Ascending aorta (tissue), 2 donors: ENCODE results near the gene BEGAIN. TPM values are rescaled to one million over a fixed set of nuclear protein-coding genes. Genes with fewer than 3 reads are reported as not detected.

ENCODE experiments used
- DNase-seq, 2 donors: peaks; one replicate each; pipeline ENCODE4 v3.0.0-alpha.2; 2019; ENCODE audit warnings: low spot score in 2 of 2
- H3K27ac ChIP-seq, 2 donors: fragments of 200-600 bp; sonication (generic); one replicate each; pipeline ENCODE4 v1.5.1; 2016 to 2017; ENCODE audit warnings: mild to moderate bottlenecking in 1 of 2
- H3K27me3 ChIP-seq: fragments of 200-600 bp; sonication (generic); one replicate; pipeline ENCODE4 v1.5.1; 2017
- H3K36me3 ChIP-seq, 2 donors: fragments of 200-600 bp; sonication (generic); one replicate each; pipeline ENCODE4 v1.5.1; 2016
- H3K4me1 ChIP-seq, 2 donors: fragments of 200-600 bp; sonication (generic); one replicate each; pipeline ENCODE4 v1.5.1; 2016 to 2017; ENCODE audit warnings: mild to moderate bottlenecking in 1 of 2
- H3K4me3 ChIP-seq, 2 donors: fragments of 200-600 bp; sonication (generic); one replicate each; pipeline ENCODE4 v1.5.1; 2016 to 2017; ENCODE audit warnings: mild to moderate bottlenecking in 1 of 2
- H3K9me3 ChIP-seq, 2 donors: fragments of 200-600 bp; sonication (generic); one replicate each; pipeline ENCODE4 v1.5.1; 2016
- intact Hi-C: fragments of 100-400 bp; cut with DNase I; formaldehyde crosslinking; loops from one replicate; pipeline ENCODE4 v1.15.1; 2023
- total RNA-seq: library from RNA; depleted of rRNA; stranded (reverse); fragments of >200 nt; gene quantifications from one replicate; pipeline ENCODE4 v1.1.0, GENCODE V29; 2016
- TF ChIP-seq, protein P1 (sequence below), 3 experiments: fragments of 200-600 bp in 2 of 3; fragments of 450-650 bp in 1 of 3; sonication (generic) in 2 of 3; IDR thresholded peaks; one replicate each; pipeline ENCODE4 v1.5.1; 2016 to 2019; ENCODE audit warnings: antibody characterized with exemption in 3 of 3, mild to moderate bottlenecking in 1 of 3, moderate library complexity in 1 of 3

BEGAIN gene
- total RNA-seq, 1 donor from 2014 or later: 5.9 TPM

DNA sequence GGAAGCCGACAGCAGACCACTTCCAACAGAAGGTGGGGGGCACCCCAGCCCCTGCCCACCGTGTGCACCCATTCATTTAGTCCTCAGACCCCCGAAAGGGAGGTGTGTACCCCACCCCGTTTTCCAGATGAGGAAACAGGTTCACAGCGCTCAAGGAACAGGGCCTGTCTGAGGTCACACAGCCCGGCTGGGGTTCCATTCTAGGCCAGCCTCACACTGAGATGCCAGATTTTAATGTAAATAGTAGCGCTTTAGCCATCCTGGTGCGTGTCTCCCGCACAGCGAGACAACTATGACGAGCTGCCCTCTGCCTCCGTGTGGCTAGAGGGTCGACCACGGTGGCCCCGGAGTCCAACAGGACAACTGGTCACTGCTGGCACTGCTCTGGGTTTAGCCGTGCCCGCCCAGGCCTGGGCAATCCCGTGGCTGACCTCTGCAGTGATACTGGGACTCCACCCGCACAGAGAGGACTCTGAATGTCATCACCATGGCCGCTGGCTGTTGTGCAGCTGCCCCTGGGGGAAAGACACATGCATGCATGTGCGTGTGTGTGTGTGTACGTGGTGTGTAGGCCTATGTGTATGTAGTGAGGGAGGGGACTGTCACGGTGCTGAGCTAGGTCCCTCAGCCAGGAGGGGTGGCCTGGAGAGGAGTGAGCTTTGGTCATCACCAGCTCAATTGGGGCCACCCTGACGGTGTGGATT, 31.6 kb downstream of the BEGAIN start:
- Histone ChIP-seq H3K27ac (no peak overlapping the region), H3K27me3 (no peaks in the 10 kb centered on the region), H3K9me3 (no peaks in the 10 kb centered on the region), H3K4me1 (no peaks in the 10 kb centered on the region), H3K36me3 (no peaks in the 10 kb centered on the region), H3K4me3 (no peak overlapping the region)
- DNase-seq: no peak
- intact Hi-C loops: no loop called here
- TF ChIP-seq, protein P1, sequence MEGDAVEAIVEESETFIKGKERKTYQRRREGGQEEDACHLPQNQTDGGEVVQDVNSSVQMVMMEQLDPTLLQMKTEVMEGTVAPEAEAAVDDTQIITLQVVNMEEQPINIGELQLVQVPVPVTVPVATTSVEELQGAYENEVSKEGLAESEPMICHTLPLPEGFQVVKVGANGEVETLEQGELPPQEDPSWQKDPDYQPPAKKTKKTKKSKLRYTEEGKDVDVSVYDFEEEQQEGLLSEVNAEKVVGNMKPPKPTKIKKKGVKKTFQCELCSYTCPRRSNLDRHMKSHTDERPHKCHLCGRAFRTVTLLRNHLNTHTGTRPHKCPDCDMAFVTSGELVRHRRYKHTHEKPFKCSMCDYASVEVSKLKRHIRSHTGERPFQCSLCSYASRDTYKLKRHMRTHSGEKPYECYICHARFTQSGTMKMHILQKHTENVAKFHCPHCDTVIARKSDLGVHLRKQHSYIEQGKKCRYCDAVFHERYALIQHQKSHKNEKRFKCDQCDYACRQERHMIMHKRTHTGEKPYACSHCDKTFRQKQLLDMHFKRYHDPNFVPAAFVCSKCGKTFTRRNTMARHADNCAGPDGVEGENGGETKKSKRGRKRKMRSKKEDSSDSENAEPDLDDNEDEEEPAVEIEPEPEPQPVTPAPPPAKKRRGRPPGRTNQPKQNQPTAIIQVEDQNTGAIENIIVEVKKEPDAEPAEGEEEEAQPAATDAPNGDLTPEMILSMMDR (IDR thresholded peaks at IDR 0.05): no peak

DNA sequence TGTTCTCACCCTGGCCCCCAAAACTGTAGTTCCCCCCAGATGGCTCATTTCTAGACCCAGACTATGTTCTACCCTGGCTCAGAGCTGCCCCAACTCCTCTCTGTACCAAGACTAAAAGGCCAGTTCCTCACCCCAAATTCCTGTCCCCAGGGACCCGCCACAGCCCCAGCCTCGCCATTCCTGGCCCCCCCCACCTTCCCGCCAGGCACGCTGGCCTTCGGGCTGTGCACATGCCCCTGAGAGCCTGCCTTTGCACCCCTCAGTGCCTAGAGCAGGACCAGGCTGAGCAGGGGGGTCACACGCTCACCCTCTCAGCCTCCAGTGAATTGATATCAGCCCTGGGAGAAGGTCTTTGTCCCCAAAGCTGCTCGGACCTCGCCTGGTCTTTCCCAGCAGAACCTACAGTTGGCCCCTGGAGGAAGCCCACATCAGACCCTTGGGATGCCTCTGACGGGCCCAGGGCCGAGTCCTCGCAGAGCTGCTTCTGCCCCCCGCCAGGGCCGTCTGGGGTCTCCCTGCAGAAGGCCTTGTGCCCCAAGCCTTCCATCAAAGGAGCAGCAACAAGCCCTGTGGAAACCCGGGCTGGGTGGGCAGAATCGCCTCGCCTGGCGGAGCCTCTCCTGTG, 32.4 kb downstream of the BEGAIN start:
- H3K4me1 ChIP-seq: no peaks in the 10 kb centered on the region
- no peaks in the 10 kb centered on the region for H3K9me3 ChIP-seq
- no peaks in the 10 kb centered on the region for H3K27me3 ChIP-seq
- no peak overlapping the region for H3K27ac ChIP-seq
- no peak for DNase-seq
- H3K4me3 ChIP-seq: no peak overlapping the region
- intact Hi-C loops: no loop called here
- no peaks in the 10 kb centered on the region for H3K36me3 ChIP-seq
- TF ChIP-seq, protein P1 (IDR thresholded peaks at IDR 0.05): no peak

DNA sequence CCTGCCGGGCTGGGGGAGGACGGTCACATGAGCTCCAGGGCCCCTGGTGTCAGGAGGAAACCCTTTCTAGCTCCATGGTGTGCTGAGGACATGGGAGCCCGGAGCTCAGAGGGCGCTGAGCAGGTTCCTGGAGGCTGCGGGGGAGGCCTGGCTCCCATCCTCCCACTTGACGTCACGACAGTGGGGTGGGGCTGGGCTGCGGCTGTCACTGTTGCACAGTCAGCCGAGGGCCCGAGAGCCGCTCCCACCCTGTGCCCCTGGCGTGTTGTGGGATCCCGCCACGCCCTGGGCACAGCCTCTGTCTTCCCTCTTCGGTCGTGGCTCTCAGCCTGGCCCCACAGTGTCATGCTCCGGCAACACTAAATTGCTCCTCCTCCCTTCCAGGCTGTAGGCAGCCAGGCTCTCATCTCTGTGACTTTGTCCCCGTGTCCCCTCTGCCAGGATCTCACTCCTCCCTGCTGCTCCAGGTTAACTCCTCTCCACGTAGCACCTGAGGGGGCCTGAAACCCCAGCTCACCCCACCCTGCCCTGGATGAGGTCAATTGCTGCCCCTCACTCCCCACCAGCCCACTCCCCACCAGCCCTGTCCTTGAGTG, 33.0 kb downstream of the BEGAIN start:
- TF ChIP-seq, protein P1 (IDR thresholded peaks at IDR 0.05): no peak
- Histone ChIP-seq H3K36me3 (no peaks in the 10 kb centered on the region), H3K4me1 (no peaks in the 10 kb centered on the region), H3K4me3 (no peak overlapping the region), H3K27me3 (no peaks in the 10 kb centered on the region), H3K9me3 (no peaks in the 10 kb centered on the region), H3K27ac (no peak overlapping the region)
- DNase-seq: no peak
- intact Hi-C loops: no loop called here

DNA sequence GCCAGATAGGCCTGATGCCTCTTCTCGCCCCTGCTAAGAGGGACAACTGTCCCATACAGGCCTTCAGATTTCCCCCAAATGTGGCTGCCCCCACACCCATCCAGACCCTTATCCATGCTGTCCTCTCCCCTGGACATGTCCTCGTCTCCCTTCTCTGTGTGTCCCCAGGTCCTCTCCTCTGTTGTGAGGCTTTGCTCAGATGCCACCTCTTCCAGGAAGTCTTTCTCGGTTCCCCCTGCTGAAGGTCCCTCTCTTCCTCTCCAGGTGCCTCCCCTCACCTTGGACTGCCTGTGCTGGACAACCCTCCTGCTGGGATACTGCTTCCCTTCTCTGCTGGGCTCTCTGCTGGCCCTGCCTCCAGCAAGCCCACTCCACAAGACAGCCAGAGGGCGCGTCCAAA, 33.7 kb downstream of the BEGAIN start:
- Histone ChIP-seq H3K27me3 (no peaks in the 10 kb centered on the region), H3K4me3 (no peak overlapping the region), H3K9me3 (no peaks in the 10 kb centered on the region), H3K4me1 (no peaks in the 10 kb centered on the region), H3K36me3 (no peaks in the 10 kb centered on the region), H3K27ac (no peak overlapping the region)
- TF ChIP-seq, protein P1 (IDR thresholded peaks at IDR 0.05): no peak
- intact Hi-C loops: no loop called here
- DNase-seq: no peak

DNA sequence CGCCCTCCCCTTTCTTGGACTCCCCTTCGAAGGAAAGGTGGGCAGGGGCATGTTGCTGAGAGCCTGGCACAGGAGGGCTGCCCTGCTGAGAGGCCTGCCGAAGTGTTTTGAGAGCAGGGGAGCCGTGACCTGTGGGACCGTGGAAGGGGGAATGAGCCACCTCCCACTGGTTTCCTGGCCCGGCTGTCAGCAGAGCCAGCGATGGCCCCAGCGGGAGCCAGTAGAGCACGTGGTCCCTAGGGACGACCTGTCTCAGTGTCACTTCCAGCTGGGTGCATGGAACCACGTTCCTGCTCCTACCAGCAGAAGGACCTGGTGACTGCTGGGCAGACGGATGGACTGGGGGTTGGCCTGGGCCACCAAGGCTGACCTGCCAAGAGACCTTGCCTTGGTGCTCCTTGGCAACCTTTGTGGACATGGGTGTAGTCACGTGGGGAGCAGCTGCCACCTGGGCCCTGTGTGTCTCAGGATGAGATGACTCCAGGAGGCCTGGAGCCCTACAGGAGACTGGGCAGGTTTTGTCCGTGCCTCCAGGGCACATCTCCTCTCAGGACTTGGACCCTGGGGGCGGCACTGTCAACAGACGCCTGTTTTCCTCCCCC, 34.6 kb downstream of the BEGAIN start:
- H3K9me3 ChIP-seq: no peaks in the 10 kb centered on the region
- intact Hi-C loops: no loop called here
- no peak for DNase-seq
- no peaks in the 10 kb centered on the region for H3K36me3 ChIP-seq
- no peaks in the 10 kb centered on the region for H3K4me1 ChIP-seq
- TF ChIP-seq, protein P1 (IDR thresholded peaks at IDR 0.05): no peak
- H3K27me3 ChIP-seq: no peaks in the 10 kb centered on the region
- no peak overlapping the region for H3K4me3 ChIP-seq
- H3K27ac ChIP-seq: no peak overlapping the region
